ENCODE data around the gene SPAG17.

The SPAG17 gene

GRCh38 chr1:118124064-118124463 is 61.0 kb downstream of the SPAG17 start:
- ATAC-seq: no peak
- TF ChIP-seq OSR1 (CRISPR knock-in tag; IDR thresholded peaks at IDR 0.05) (no peak), ZNF8 (CRISPR knock-in tag; IDR thresholded peaks at IDR 0.05) (no peak), PPARA (CRISPR knock-in tag; IDR thresholded peaks at IDR 0.05; ENCODE audit: borderline replicate concordance) (no peak), ZFP3 (CRISPR knock-in tag; IDR thresholded peaks at IDR 0.05) (no peak), ZC3H10 (CRISPR knock-in tag; IDR thresholded peaks at IDR 0.05) (no peak)

DNA sequence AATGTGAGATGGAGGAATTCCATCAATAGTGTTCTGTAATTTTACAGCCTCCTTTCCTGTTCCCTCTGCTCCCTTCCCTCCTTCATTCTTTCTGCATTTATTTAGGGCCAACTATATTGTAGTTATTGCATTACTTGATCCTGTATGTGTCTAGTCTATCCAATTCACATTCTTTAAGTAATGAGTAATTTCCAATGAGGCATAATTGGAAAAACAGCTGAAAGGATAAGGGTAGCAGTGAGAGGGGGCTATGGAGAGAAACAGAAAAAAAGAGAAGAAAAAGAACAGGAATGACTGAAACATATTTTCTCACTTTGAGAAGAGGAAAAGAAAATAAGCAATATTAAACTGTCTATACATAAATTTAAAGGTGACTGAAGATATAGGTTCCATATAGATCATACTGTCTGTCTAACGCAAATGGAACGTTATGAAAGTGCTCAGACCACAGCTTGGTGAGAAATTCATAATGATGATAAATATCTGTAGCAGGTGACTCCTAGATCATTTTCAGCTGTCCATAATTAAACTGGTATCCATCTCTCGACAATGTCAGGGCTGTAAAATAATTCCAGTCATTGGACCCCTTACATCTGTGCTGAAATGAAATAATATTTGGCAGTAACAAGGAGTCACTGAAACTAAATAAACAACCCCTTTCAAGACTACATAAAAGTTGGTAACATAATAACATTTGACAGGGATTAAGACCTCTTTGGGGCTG is 61.8 kb downstream of the SPAG17 start:
- ATAC-seq: no peak
- TF ChIP-seq CSDC2 (CRISPR knock-in tag; IDR thresholded peaks at IDR 0.05) (no peak), ZFP30 (CRISPR knock-in tag; IDR thresholded peaks at IDR 0.05) (no peak), ZNF70 (CRISPR knock-in tag; IDR thresholded peaks at IDR 0.05) (no peak), TOX (CRISPR knock-in tag; IDR thresholded peaks at IDR 0.05; ENCODE audit: borderline replicate concordance) (no peak), CREB5 (CRISPR knock-in tag; IDR thresholded peaks at IDR 0.05; ENCODE audit: low read depth) (no peak), OSR1 (CRISPR knock-in tag; IDR thresholded peaks at IDR 0.05) (no peak), ESRRG (CRISPR knock-in tag; IDR thresholded peaks at IDR 0.05) (no peak), TCF4 (CRISPR knock-in tag; IDR thresholded peaks at IDR 0.05; ENCODE audit: borderline replicate concordance) (no peak), POU6F1 (CRISPR knock-in tag; IDR thresholded peaks at IDR 0.05; ENCODE audit: borderline replicate concordance, low read depth) (no peak), ZNF8 (CRISPR knock-in tag; IDR thresholded peaks at IDR 0.05) (no peak), PPARA (CRISPR knock-in tag; IDR thresholded peaks at IDR 0.05; ENCODE audit: borderline replicate concordance) (no peak)
- TF ChIP-seq, protein P1, sequence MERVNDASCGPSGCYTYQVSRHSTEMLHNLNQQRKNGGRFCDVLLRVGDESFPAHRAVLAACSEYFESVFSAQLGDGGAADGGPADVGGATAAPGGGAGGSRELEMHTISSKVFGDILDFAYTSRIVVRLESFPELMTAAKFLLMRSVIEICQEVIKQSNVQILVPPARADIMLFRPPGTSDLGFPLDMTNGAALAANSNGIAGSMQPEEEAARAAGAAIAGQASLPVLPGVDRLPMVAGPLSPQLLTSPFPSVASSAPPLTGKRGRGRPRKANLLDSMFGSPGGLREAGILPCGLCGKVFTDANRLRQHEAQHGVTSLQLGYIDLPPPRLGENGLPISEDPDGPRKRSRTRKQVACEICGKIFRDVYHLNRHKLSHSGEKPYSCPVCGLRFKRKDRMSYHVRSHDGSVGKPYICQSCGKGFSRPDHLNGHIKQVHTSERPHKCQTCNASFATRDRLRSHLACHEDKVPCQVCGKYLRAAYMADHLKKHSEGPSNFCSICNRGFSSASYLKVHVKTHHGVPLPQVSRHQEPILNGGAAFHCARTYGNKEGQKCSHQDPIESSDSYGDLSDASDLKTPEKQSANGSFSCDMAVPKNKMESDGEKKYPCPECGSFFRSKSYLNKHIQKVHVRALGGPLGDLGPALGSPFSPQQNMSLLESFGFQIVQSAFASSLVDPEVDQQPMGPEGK (CRISPR knock-in tag; IDR thresholded peaks at IDR 0.05; ENCODE audit: borderline replicate concordance): no peak

DNA sequence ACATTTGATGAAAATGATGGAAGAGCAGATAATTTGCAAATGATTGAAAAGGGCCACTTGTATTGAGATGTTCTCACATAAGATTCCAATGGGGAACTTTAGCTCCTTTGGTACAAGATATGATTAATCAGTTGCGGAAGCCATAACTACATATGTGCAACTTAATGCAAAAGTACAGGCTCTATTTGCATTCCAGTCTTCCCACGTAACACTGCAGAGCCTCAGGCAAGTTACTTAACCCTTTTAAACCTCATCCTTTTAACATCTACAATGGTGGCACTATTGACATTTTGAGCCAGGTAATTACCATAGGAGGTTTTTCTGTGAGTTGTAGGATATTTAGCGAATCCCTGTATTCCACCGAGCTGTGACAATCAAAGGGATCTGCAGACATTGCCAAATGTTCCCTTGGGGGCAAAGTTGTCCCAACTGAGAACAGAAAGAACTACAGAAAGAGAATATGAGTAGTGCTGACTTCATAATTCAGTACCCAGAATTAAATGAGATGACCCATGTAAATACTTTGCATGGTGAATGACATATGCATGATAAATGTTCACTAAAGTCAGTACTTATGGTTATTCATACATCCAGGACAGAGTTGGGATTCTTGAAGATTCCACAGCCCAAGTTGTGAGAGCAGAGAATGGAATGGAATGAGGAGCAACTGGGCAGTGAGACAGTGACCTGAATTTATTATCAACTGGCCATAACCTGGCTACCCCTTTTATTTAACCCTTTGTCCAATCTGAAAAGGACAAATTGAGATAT is 62.6 kb downstream of the SPAG17 start:
- TF ChIP-seq ZC3H10 (CRISPR knock-in tag; IDR thresholded peaks at IDR 0.05): no peak
- TF ChIP-seq, protein P2, sequence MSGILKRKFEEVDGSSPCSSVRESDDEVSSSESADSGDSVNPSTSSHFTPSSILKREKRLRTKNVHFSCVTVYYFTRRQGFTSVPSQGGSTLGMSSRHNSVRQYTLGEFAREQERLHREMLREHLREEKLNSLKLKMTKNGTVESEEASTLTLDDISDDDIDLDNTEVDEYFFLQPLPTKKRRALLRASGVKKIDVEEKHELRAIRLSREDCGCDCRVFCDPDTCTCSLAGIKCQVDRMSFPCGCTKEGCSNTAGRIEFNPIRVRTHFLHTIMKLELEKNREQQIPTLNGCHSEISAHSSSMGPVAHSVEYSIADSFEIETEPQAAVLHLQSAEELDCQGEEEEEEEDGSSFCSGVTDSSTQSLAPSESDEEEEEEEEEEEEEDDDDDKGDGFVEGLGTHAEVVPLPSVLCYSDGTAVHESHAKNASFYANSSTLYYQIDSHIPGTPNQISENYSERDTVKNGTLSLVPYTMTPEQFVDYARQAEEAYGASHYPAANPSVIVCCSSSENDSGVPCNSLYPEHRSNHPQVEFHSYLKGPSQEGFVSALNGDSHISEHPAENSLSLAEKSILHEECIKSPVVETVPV (CRISPR knock-in tag; IDR thresholded peaks at IDR 0.05): no peak
- TF ChIP-seq ARNTL (CRISPR knock-in tag; IDR thresholded peaks at IDR 0.05; ENCODE audit: borderline replicate concordance, low read depth): no peak
- TF ChIP-seq TSHZ2 (CRISPR knock-in tag; IDR thresholded peaks at IDR 0.05): no peak
- no peak for TF ChIP-seq ZNF70 (CRISPR knock-in tag; IDR thresholded peaks at IDR 0.05)
- TF ChIP-seq CSDC2 (CRISPR knock-in tag; IDR thresholded peaks at IDR 0.05): no peak
- TF ChIP-seq, protein P1 (CRISPR knock-in tag; IDR thresholded peaks at IDR 0.05; ENCODE audit: borderline replicate concordance): no peak
- TF ChIP-seq GLIS3 (CRISPR knock-in tag; IDR thresholded peaks at IDR 0.05): no peak
- no peak for TF ChIP-seq TCF4 (CRISPR knock-in tag; IDR thresholded peaks at IDR 0.05; ENCODE audit: borderline replicate concordance)
- TF ChIP-seq TOX (CRISPR knock-in tag; IDR thresholded peaks at IDR 0.05; ENCODE audit: borderline replicate concordance): no peak
- TF ChIP-seq OSR1 (CRISPR knock-in tag; IDR thresholded peaks at IDR 0.05): no peak
- no peak for TF ChIP-seq POU6F1 (CRISPR knock-in tag; IDR thresholded peaks at IDR 0.05; ENCODE audit: borderline replicate concordance, low read depth)
- no peak for TF ChIP-seq ZFP3 (CRISPR knock-in tag; IDR thresholded peaks at IDR 0.05)
- TF ChIP-seq ISL1 (CRISPR knock-in tag; IDR thresholded peaks at IDR 0.05): no peak
- no peak for TF ChIP-seq ZNF565 (CRISPR knock-in tag; conservative IDR thresholded peaks at IDR 0.05; ENCODE audit: low read depth)
- no peak for TF ChIP-seq ZNF8 (CRISPR knock-in tag; IDR thresholded peaks at IDR 0.05)
- no peak for TF ChIP-seq RARB (CRISPR knock-in tag; IDR thresholded peaks at IDR 0.05)
- no peak for ATAC-seq

Measured in SK-N-SH treated with all-trans-retinoic acid at 6 μM for 48 hours (cell line).